SK-N-SH (cell line): ENCODE data around the gene ANKRD65.
"Not testable (repeated sequence)": the region's sequence is repeated elsewhere in the genome, so short reads cannot be mapped to it uniquely, and the experiment has no call there.

Source experiments
- CHD2 ChIP-seq: fragments of 150-350 bp; IDR thresholded peaks from 2 replicates; pipeline ENCODE4 v1.6.1; 2018; ENCODE audit warnings: low read length; ENCODE audit not compliant: partially characterized antibody
- CTCF ChIP-seq: fragments of 200-600 bp; sonication (generic); IDR thresholded peaks from 2 replicates; pipeline ENCODE4 v1.6.1; 2017; ENCODE audit warnings: antibody characterized with exemption, mild to moderate bottlenecking, moderate library complexity
- POLR2AphosphoS5 ChIP-seq: IDR thresholded peaks from 2 replicates; pipeline ENCODE4 v1.6.1; 2012; ENCODE audit warnings: low read depth, low read length

- TF ChIP-seq CTCF, POLR2AphosphoS5, CHD2: not testable (repeated sequence)
Measured at GRCh38 chr1:1385339-1385738, 35.7 kb downstream of the ANKRD65 start.
